Kidney (tissue), 14 donors: ENCODE measurements around the gene CDC34. TPM values are rescaled to one million over a fixed set of nuclear protein-coding genes. Genes with fewer than 3 reads are reported as not detected.

ENCODE experiments used
- DNase-seq, 5 donors: peaks; one replicate each; pipeline ENCODE4 v3.0.0-alpha.2; 2013 to 2020
- FAIRE-seq: peaks from 2 replicates; lab custom pipeline; 2012; peaks lifted over from hg19 to GRCh38; lab: Jason Lieb, UNC
- H3K27ac ChIP-seq, 2 donors: one replicate each; pipeline ENCODE4 v1.7.0; 2013; ENCODE audit warnings: low read depth in 2 of 2, low read length in 2 of 2, inconsistent platforms in 1 of 2
- H3K27me3 ChIP-seq: one replicate; pipeline ENCODE4 v1.7.1; 2013; ENCODE audit warnings: low read length, inconsistent platforms; ENCODE audit not compliant: control insufficient read depth, insufficient read depth
- H3K36me3 ChIP-seq, 3 donors: one replicate each; pipeline versions ENCODE4 v1.7.0 to v1.7.1; 2013; ENCODE audit warnings: low read length in 3 of 3, control low read depth in 1 of 3, inconsistent platforms in 1 of 3; ENCODE audit not compliant: insufficient read depth in 3 of 3, control insufficient read depth in 2 of 3
- H3K4me1 ChIP-seq, 3 donors: one replicate each; pipeline versions ENCODE4 v1.7.0 to v1.7.1; 2013; ENCODE audit warnings: low read length in 3 of 3, inconsistent platforms in 1 of 3, low read depth in 1 of 3; ENCODE audit not compliant: control insufficient read depth in 2 of 3, insufficient read depth in 2 of 3
- H3K4me3 ChIP-seq, 3 donors: one replicate each; pipeline versions ENCODE4 v1.7.0 to v1.8.1; 2013; ENCODE audit warnings: low read length in 3 of 3, control low read depth in 1 of 3, inconsistent platforms in 1 of 3
- H3K9ac ChIP-seq, 3 donors: one replicate each; pipeline versions ENCODE4 v1.7.0 to v1.7.1; 2013; ENCODE audit warnings: low read length in 3 of 3, control low read depth in 1 of 3, inconsistent platforms in 1 of 3
- H3K9me3 ChIP-seq, 3 donors: one replicate each; pipeline versions ENCODE4 v1.7.0 to v1.7.1; 2013; ENCODE audit warnings: low read length in 3 of 3, control low read depth in 1 of 3, inconsistent platforms in 1 of 3; ENCODE audit not compliant: control insufficient read depth in 2 of 3, insufficient read depth in 1 of 3
- CTCF ChIP-seq: IDR thresholded peaks from 3 replicates; pipeline ENCODE4 v1.5.1; 2012; ENCODE audit warnings: mild to moderate bottlenecking, moderate library complexity, borderline replicate concordance; ENCODE audit not compliant: insufficient read depth; ENCODE audit errors: extremely low read depth
- intact Hi-C: fragments of 100-400 bp; cut with DNase I; formaldehyde crosslinking; loops from one replicate; pipeline ENCODE4 v1.11.1; 2022
- polyA plus RNA-seq: library from polyadenylated mRNA; stranded (reverse); fragments of 350-450 nt; fragmentation: Illumina TruSeq; extraction: RNeasy Lipid Tissue Mini Kit (QIAGEN cat#74804); gene quantifications from one replicate; pipeline ENCODE4 v1.2.3, GENCODE V29; 2014; ENCODE audit warnings: low read depth, low replicate concordance; ENCODE audit not compliant: insufficient read depth
- total RNA-seq: library from RNA; stranded (reverse); fragmentation: NEBNext Ultra II Directional; extraction: Animal tissue kit (Norgen Biotek cat#: 25700); gene quantifications from one replicate; pipeline ENCODE4 v1.2.1, GENCODE V29; 2021
- donor health status: control.
- donor health status: control.
- donor health status: control.
- donor health status: control.
- donor health status: control.
- donor health status: DM: yes; HTN: yes; CAD: no.
- donor health status: Normal renal cell carcinoma (clear cell type).

Gene CDC34
- total and polyA plus RNA-seq, 2 donors from 2014 or later: 33.8 to 72.3 TPM

- Histone ChIP-seq H3K36me3 (peaks cover 0 to 5% (median 4%) of the 10 kb centered on the region in 3 donors), H3K4me1 (peaks cover 0 to 13% (median 3%) of the 10 kb centered on the region in 3 donors), H3K4me3 (no peak overlapping the region), H3K27ac (no peak overlapping the region), H3K9ac (no peak overlapping the region), H3K27me3 (no peaks in the 10 kb centered on the region), H3K9me3 (no peaks in the 10 kb centered on the region)
- TF ChIP-seq CTCF: no peak
- FAIRE-seq (no peak), DNase-seq (peak in 3 of 5 donors; percentile 56 to 79 (median 71))
- intact Hi-C loops: no loop called here
Measured at GRCh38 chr19:511101-511851, 20.3 kb upstream of the CDC34 start.

- H3K27ac ChIP-seq: no peak overlapping the region
- FAIRE-seq: no peak
- H3K9ac ChIP-seq: no peak overlapping the region
- DNase-seq: peak in 3 of 5 donors; percentile 59 to 84 (median 68)
- intact Hi-C loops: no loop called here
- peaks cover 0 to 5% (median 4%) of the 10 kb centered on the region in 3 donors for H3K36me3 ChIP-seq
- H3K27me3 ChIP-seq: no peaks in the 10 kb centered on the region
- no peaks in the 10 kb centered on the region for H3K9me3 ChIP-seq
- TF ChIP-seq CTCF: no peak
- peaks cover 3 to 12% (median 7%) of the 10 kb centered on the region in 3 donors for H3K4me1 ChIP-seq
- H3K4me3 ChIP-seq: no peak overlapping the region
Measured at GRCh38 chr19:512547-513365, 18.8 kb upstream of the CDC34 start.

- Histone ChIP-seq H3K4me1 (peaks cover 0 to 7% (median 4%) of the 10 kb centered on the region in 3 donors), H3K36me3 (peaks cover 0 to 5% (median 4%) of the 10 kb centered on the region in 3 donors), H3K9me3 (no peaks in the 10 kb centered on the region), H3K27ac (no peak overlapping the region), H3K9ac (no peak overlapping the region), H3K27me3 (no peaks in the 10 kb centered on the region), H3K4me3 (no peak overlapping the region)
- no peak for TF ChIP-seq CTCF
- no peak for FAIRE-seq
- intact Hi-C loops: no loop called here
- DNase-seq: peak in 1 of 5 donors; percentile 45
Measured at GRCh38 chr19:513368-514165, 18.0 kb upstream of the CDC34 start.
